Natural killer cell (primary cell): ENCODE data around the gene MYBPC2. TPM values are rescaled to one million over a fixed set of nuclear protein-coding genes. Genes with fewer than 3 reads are reported as not detected.

Experiments used
- ATAC-seq, 3 donors: fragments of 150-1000 bp in 2 of 3; fragments of 200-7000 bp in 1 of 3; cut with Tn5 transposase; 1 replicate in 1 of 3; 2 replicates in 2 of 3; pipeline ENCODE4 v1.10.0; 2021; ENCODE audit warnings: mild to moderate bottlenecking in 2 of 3, moderate library complexity in 2 of 3
- DNase-seq, 2 donors: peaks; one replicate each; pipeline versions ENCODE4 v3.0.0 to v3.0.0-alpha.2; 2013 to 2021; ENCODE audit warnings: mixed read lengths in 1 of 2
- H3K27ac ChIP-seq: one replicate; pipeline ENCODE4 v1.5.1; 2013; ENCODE audit warnings: mild to moderate bottlenecking, low read length
- H3K27me3 ChIP-seq: one replicate; pipeline ENCODE4 v1.6.1; 2013; ENCODE audit warnings: low read length; ENCODE audit not compliant: control insufficient read depth, insufficient read depth
- H3K36me3 ChIP-seq: one replicate; pipeline ENCODE4 v1.6.1; 2013; ENCODE audit warnings: low read length; ENCODE audit not compliant: control insufficient read depth, insufficient read depth
- H3K4me1 ChIP-seq: one replicate; pipeline ENCODE4 v1.6.1; 2013; ENCODE audit warnings: low read length; ENCODE audit not compliant: control insufficient read depth, insufficient read depth
- H3K4me3 ChIP-seq: one replicate; pipeline ENCODE4 v1.5.1; 2013; ENCODE audit warnings: low read length
- H3K9me3 ChIP-seq: one replicate; pipeline ENCODE4 v1.6.1; 2013; ENCODE audit warnings: low read length; ENCODE audit not compliant: control insufficient read depth, insufficient read depth
- H3K27ac Mint-ChIP-seq, 2 donors: one replicate each; pipeline ENCODE4 v1.8.0; 2022; ENCODE audit warnings: mild to moderate bottlenecking in 2 of 2, mixed read lengths in 2 of 2, moderate library complexity in 1 of 2
- H3K27me3 Mint-ChIP-seq, 2 donors: one replicate each; pipeline ENCODE4 v1.8.0; 2022; ENCODE audit warnings: low read depth in 2 of 2, mixed read lengths in 2 of 2
- H3K36me3 Mint-ChIP-seq: one replicate; pipeline ENCODE4 v1.8.0; 2022; ENCODE audit warnings: mixed read lengths
- H3K4me1 Mint-ChIP-seq, 2 donors: one replicate each; pipeline ENCODE4 v1.8.0; 2022; ENCODE audit warnings: mixed read lengths in 2 of 2
- H3K4me3 Mint-ChIP-seq: one replicate; pipeline ENCODE4 v1.8.0; 2022; ENCODE audit warnings: mild to moderate bottlenecking, moderate library complexity, mixed read lengths
- H3K9me3 Mint-ChIP-seq, 2 donors: one replicate each; pipeline ENCODE4 v1.8.0; 2022; ENCODE audit warnings: mixed read lengths in 2 of 2
- whole genome bisulfite sequencing: methylation state at CpG from one replicate; pipeline ENCODE4 v1.1.7; 2013; ENCODE audit warnings: missing lambda C conversion rate; ENCODE audit not compliant: insufficient coverage; 5-methylcytosine and 5-hydroxymethylcytosine counted together
- intact Hi-C: fragments of 100-400 bp; cut with micrococcal nuclease; formaldehyde crosslinking; loops from one replicate; pipeline ENCODE4 v1.14.2; 2022
- total RNA-seq, 4 donors: library from RNA; stranded (reverse); fragments of 120-200 nt in 1 of 4; gene quantifications; one replicate each; pipeline versions ENCODE4 v1.2.3 to v1.2.4, GENCODE V29; 2013 to 2022
- TF ChIP-seq, protein P1 (sequence below): fragments of 200-600 bp; IDR thresholded peaks from one replicate; pipeline ENCODE4 v1.8.0; 2022; ENCODE audit warnings: antibody characterized with exemption

The MYBPC2 gene
- total RNA-seq, 3 donors from 2014 or later (not counting 1 experiment from before 2014, with no cell fraction given), result 0.09 to 0.15 TPM; not detected in 1

DNA sequence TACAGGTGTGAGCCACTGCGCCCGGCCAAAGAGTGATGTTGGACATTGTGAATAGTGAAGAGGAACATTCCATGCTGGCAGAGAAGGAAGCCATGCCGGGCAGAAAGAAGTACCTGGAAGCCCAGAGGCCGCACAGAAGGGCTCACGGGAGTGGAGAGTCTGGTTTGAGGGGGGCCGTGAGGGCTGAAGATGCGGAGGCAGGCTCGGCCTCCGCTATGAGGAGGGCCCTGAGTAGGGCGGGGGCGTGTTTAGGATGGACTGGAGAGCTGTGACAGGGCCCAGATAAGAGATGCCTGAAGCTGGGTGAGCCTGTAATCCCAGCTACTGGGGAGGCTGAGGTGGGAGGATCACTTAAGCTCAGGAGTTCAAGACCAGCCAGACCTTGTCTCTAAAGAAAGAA lies 76.7 kb downstream of the MYBPC2 start:
- Histone ChIP-seq H3K9me3 (no peaks in the 10 kb centered on the region), H3K4me3 (no peak overlapping the region), H3K4me1 (peaks cover 19% of the 10 kb centered on the region), H3K27me3 (no peaks in the 10 kb centered on the region), H3K27ac (no peak overlapping the region), H3K36me3 (no peaks in the 10 kb centered on the region)
- Mint-ChIP-seq H3K4me1 (peaks cover 19 to 34% of the 10 kb centered on the region in 2 donors), H3K27me3 (peaks cover 0 to 2% of the 10 kb centered on the region in 2 donors), H3K9me3 (no peaks in the 10 kb centered on the region), H3K27ac (peak overlapping the region; percentile 43 to 83), H3K36me3 (no peaks in the 10 kb centered on the region), H3K4me3 (peak overlapping the region; percentile 58)
- WGBS, result 89% methylated on average over 11 of the region's 11 CpGs
- ATAC-seq (no peak), DNase-seq (no peak)
- intact Hi-C loops, result no loop called here
- TF ChIP-seq, protein P1, sequence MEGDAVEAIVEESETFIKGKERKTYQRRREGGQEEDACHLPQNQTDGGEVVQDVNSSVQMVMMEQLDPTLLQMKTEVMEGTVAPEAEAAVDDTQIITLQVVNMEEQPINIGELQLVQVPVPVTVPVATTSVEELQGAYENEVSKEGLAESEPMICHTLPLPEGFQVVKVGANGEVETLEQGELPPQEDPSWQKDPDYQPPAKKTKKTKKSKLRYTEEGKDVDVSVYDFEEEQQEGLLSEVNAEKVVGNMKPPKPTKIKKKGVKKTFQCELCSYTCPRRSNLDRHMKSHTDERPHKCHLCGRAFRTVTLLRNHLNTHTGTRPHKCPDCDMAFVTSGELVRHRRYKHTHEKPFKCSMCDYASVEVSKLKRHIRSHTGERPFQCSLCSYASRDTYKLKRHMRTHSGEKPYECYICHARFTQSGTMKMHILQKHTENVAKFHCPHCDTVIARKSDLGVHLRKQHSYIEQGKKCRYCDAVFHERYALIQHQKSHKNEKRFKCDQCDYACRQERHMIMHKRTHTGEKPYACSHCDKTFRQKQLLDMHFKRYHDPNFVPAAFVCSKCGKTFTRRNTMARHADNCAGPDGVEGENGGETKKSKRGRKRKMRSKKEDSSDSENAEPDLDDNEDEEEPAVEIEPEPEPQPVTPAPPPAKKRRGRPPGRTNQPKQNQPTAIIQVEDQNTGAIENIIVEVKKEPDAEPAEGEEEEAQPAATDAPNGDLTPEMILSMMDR, result no peak

DNA sequence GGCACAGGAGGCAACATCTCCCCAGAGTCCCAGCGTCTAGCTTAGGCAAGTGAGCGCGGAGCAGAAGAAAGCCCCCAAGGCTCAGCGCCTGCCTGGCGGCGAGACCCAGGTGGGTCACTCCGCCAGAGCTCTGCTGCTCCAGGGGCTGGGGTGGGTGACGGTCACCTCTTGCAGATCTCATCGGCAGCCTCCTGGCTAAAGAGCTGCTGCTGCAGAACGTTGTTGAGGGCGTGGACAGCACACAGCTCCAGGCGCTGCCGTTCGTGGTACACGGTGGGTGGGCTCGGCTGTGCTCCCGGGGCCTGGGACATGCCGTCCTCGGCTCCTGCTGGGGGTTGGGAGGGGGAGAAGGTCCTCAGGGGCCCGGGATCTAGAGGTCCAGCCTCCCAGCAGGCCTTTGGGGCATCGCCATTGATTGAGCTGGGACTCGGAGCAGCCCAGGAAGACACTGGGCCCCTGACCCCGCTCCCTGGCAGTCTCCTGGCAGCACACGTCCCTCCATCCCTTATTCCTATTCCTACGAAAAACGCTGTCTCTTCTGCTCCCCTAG lies 77.5 kb downstream of the MYBPC2 start:
- 84% methylated on average over 26 of the region's 26 CpGs for WGBS
- Mint-ChIP-seq H3K36me3 (no peaks in the 10 kb centered on the region), H3K27ac (peak overlapping the region; percentile 87 to 100), H3K9me3 (no peaks in the 10 kb centered on the region), H3K27me3 (peaks cover 0 to 3% of the 10 kb centered on the region in 2 donors), H3K4me1 (peaks cover 19 to 34% of the 10 kb centered on the region in 2 donors), H3K4me3 (peak overlapping the region; percentile 91)
- Histone ChIP-seq H3K9me3 (no peaks in the 10 kb centered on the region), H3K4me1 (peaks cover 19% of the 10 kb centered on the region), H3K4me3 (peak overlapping the region; percentile 59), H3K36me3 (no peaks in the 10 kb centered on the region), H3K27ac (peak overlapping the region; percentile 93), H3K27me3 (no peaks in the 10 kb centered on the region)
- no peak for DNase-seq
- TF ChIP-seq, protein P1, result no peak
- intact Hi-C loops, result no loop called here
- ATAC-seq, result no peak

DNA sequence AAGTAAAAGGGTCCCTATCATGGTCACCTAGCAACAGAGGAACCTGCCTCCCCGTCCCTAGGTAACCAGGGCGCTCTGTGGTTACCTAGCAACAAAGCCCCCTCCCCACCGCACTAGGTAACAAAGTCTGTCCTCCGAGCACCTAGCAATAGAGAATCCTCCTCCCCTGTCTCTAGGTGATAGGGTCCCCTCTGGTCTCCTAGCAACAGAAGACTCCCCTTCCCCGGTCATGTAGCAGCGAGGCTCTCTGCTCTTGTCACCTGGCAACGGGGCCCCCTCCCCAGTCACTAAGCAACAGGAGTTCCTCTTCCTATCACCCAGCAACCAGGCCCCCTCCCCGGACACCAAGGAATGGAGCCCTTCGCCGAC lies 78.0 kb downstream of the MYBPC2 start:
- no peak for ATAC-seq
- Mint-ChIP-seq H3K4me1 (peaks cover 19 to 34% of the 10 kb centered on the region in 2 donors), H3K27me3 (peaks cover 0 to 3% of the 10 kb centered on the region in 2 donors), H3K36me3 (no peaks in the 10 kb centered on the region), H3K9me3 (no peaks in the 10 kb centered on the region), H3K4me3 (peak overlapping the region; percentile 91), H3K27ac (peak overlapping the region; percentile 87 to 100)
- TF ChIP-seq, protein P1, result no peak
- no peaks in the 10 kb centered on the region for H3K27me3 ChIP-seq
- no peaks in the 10 kb centered on the region for H3K9me3 ChIP-seq
- no peak for DNase-seq
- no peaks in the 10 kb centered on the region for H3K36me3 ChIP-seq
- 15% methylated on average over 10 of the region's 10 CpGs for WGBS
- H3K4me3 ChIP-seq, result peak overlapping the region; percentile 59
- intact Hi-C loops, result loop anchor here (1.0 kb wide), 1 partner anchor 34 kb away; the partner anchor contains the start of genes EMC10 and GARIN5A
- peaks cover 19% of the 10 kb centered on the region for H3K4me1 ChIP-seq
- H3K27ac ChIP-seq, result peak overlapping the region; percentile 93
